ENCODE data around the gene CHTOP.

DNA sequence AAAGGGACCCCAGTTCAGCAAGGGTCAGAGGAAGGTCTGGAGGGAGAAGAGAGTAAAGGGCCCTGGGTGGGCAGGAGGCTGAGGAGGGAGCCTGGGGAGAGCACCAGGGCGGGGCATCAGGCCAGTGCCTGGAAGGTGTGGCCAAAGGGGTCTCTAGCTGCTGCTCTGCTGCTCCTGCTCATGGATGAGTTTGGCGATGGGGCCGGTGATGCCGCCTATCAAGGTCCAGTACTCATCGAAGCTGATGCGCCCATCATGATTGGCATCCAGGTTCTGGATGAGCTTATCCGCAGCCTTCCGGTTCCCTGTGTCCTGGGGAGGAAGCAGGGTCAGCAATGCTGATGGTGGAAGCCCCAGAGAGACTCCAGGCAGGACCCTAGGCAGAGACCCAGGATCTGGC, 26.5 kb upstream of the CHTOP start:
- TF ChIP-seq EZH2phosphoT487 (IDR thresholded peaks at IDR 0.05; ENCODE audit: low read depth): no peak
- TF ChIP-seq, protein P1, sequence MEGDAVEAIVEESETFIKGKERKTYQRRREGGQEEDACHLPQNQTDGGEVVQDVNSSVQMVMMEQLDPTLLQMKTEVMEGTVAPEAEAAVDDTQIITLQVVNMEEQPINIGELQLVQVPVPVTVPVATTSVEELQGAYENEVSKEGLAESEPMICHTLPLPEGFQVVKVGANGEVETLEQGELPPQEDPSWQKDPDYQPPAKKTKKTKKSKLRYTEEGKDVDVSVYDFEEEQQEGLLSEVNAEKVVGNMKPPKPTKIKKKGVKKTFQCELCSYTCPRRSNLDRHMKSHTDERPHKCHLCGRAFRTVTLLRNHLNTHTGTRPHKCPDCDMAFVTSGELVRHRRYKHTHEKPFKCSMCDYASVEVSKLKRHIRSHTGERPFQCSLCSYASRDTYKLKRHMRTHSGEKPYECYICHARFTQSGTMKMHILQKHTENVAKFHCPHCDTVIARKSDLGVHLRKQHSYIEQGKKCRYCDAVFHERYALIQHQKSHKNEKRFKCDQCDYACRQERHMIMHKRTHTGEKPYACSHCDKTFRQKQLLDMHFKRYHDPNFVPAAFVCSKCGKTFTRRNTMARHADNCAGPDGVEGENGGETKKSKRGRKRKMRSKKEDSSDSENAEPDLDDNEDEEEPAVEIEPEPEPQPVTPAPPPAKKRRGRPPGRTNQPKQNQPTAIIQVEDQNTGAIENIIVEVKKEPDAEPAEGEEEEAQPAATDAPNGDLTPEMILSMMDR (IDR thresholded peaks at IDR 0.05; ENCODE audit: low read depth, low read length): no peak
